Measurements from ENCODE around the gene SGK2.
"Not testable (repeated sequence)": the region's sequence is repeated elsewhere in the genome, so short reads cannot be mapped to it uniquely, and the experiment has no call there.

The SGK2 gene

GRCh38 chr20:43563991-43564390 lies 5.2 kb downstream of the SGK2 start:
- no peak for DNase-seq

- DNase-seq: no peak
Measured at GRCh38 chr20:43564455-43564854, 5.6 kb downstream of the SGK2 start.

- no peak for DNase-seq
Measured at GRCh38 chr20:43564993-43565757, 6.3 kb downstream of the SGK2 start.

DNA sequence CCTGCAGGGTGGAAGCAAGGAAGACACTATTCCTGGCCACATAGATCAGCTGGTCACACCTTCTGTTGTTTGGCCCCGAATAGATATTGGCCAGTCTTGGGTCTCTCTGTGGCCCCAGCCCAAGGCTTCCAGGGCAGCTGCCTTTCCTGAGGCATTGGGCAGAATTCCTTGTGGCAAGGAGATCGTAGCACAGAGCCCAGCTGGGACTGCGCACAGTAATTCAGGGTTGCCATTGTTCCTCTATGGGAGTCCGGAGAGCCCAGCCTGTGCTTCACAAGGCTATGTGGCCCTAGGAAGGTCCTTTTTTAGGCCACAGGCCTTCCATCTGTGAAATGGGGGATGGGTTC lies 6.9 kb downstream of the SGK2 start:
- no peak for DNase-seq

DNA sequence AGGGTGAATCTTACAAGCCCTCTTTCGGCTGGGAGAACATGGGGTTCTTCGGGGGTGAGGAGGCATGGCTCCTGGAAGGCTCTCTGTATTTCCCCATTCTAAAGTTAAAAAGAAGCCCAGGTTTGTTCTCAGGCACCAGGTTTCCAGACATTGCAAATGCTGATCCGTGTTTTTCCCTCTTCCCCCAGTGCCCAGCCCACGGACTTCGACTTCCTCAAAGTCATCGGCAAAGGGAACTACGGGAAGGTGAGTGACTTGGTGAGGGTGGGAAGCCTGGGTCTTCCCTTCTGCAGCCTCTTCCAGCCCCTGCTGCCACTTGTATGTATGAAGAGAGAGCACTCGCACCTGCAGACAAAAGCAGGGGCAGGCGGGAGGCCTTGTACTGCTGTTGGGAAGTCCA lies 8.7 kb downstream of the SGK2 start:
- DNase-seq: no peak

DNA sequence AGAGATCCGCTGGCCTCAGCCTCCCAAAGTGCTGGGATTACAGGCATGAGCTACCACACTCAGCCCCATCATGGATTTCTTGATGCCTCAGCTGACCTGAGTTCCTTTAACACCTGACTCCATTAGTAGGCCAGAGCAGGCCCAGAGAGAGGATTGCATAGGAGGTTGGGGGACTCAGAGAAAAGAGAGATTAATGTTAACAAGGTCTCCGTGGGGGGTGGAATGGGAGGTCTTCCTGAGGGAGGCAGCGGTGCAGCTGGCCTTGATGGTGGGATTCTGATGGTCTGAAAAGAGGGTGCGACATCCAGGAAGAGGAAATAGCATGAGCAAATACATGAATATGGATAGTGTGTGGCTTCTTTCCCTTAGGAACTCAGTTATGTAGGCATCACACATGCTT lies 9.9 kb downstream of the SGK2 start:
- DNase-seq: no peak

DNA sequence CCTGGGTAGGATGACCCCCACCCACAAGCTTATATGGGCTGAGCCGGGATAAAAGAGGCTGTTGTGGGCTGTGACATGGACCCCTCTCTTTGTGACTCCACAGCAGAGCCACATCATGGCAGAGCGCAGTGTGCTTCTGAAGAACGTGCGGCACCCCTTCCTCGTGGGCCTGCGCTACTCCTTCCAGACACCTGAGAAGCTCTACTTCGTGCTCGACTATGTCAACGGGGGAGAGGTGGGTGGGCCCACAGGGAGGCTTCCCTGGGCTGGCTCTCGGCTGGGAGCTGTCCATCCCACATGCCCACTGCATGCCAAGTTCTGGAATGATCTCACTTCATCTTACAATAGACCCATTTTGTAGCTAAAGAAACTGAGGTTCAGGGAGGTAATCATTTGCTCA lies 10.5 kb downstream of the SGK2 start:
- DNase-seq: no peak

DNA sequence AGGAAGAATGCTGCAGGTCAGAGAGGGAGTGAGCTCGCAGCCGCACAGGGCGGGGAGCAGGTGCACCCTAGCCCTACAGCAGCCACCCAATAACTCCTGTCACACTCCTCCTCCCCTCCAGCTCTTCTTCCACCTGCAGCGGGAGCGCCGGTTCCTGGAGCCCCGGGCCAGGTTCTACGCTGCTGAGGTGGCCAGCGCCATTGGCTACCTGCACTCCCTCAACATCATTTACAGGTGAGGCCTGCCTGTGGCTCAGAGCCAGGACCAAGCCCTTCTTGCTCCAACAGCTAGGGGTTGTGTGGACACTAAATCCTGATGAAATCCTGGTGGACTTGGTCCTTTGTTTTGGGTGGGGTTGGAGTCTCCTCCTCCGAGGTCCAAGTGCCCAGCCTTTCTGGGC lies 11.7 kb downstream of the SGK2 start:
- no peak for DNase-seq

GRCh38 chr20:43571310-43571709 lies 12.5 kb downstream of the SGK2 start:
- no peak for DNase-seq

- DNase-seq: no peak
Measured at GRCh38 chr20:43571771-43572170, 12.9 kb downstream of the SGK2 start.

- no peak for DNase-seq
Measured at GRCh38 chr20:43572891-43573290, 14.1 kb downstream of the SGK2 start.

GRCh38 chr20:43576108-43576507 lies 17.3 kb downstream of the SGK2 start:
- no peak for DNase-seq

DNA sequence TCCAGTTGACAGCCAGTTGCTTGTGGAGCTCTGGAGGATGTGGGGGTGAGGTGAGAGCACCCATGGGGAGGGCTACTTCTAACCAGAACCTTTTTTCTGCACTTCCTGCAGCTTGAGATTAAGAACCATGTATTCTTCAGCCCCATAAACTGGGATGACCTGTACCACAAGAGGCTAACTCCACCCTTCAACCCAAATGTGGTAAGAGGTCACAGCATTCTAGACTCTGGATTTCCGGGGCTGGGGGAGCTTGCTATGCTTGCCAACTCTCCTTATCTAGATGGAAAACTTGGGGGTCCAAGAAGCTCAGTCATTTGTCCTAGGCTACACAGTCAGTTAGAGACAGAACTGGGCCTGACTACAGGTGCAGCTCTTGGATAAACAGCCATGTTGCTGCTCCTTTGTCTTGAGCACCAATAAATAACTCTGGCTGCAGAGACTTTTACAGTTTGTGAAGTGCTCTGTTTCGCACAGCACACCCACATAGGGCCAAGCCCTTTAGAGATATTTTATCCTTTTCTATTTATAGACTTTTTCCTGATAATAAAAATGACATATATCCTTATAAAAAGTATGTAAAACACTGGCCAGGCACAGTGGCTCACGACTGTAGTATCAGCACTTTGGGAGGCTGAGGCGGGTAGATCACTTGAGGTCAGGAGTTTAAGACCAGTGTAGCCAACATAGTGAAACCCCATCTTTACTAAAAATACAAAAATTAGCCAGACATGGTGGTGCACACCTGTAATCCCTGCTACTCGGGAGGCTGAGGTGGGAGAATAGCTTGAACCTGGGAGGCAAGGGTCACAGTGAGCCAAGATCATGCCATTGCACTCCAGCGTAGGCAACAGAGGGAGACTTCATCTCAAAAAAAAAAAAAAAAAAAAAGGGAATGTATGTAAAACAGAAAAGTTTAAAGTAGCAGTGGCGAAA lies 21.3 kb downstream of the SGK2 start:
- DNase-seq: no peak

GRCh38 chr20:43583133-43583864 lies 24.5 kb downstream of the SGK2 start:
- no peak for DNase-seq

DNA sequence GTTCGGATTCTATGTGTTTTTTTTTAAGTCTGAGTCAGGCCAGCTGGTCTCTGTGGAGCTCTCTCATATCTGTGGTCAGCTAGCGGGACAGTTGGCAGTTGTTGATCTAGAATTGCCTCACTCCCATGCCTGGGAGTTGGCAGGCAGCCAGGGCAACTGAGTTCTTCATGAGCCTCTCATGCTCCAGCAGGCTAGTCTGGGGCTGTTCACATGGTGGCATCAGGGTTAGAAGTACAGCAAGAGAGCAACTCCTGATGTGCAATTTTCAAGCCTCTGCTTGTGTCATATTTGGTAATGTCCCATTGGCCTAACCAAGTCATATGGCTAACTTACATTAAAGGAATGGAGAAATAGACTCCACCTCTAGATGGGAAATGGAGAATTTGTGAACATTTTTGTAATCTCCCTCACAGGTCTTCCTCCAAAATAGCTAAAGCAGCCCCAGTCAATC lies 25.2 kb downstream of the SGK2 start:
- DNase-seq: no peak

GRCh38 chr20:43584448-43585136 lies 25.8 kb downstream of the SGK2 start:
- DNase-seq: no peak

DNA sequence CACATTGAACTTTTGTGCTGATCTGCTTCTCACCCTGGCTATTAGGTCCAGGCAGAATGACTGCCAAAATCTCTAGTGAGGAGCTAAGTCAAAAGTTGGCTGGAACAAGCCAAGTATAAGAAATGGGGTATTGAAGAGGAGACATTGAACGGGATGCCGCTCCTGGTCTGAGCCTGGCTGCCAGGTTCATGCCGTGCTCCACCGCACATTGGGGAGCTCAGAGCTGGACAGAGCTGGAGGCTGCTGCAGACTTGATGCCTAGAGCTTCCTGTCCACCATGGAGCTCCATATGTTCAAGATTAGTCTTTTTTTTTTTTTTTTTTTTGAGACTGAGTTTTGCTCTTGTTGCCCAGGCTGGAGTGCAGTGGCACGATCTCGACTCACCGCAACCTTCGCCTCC lies 27.8 kb downstream of the SGK2 start:
- DNase-seq: no peak

- not testable (repeated sequence) for DNase-seq
Measured at GRCh38 chr20:43588526-43588925, 29.7 kb downstream of the SGK2 start.

GRCh38 chr20:43590036-43590391 lies 31.2 kb downstream of the SGK2 start:
- DNase-seq: peak; percentile 2

DNA sequence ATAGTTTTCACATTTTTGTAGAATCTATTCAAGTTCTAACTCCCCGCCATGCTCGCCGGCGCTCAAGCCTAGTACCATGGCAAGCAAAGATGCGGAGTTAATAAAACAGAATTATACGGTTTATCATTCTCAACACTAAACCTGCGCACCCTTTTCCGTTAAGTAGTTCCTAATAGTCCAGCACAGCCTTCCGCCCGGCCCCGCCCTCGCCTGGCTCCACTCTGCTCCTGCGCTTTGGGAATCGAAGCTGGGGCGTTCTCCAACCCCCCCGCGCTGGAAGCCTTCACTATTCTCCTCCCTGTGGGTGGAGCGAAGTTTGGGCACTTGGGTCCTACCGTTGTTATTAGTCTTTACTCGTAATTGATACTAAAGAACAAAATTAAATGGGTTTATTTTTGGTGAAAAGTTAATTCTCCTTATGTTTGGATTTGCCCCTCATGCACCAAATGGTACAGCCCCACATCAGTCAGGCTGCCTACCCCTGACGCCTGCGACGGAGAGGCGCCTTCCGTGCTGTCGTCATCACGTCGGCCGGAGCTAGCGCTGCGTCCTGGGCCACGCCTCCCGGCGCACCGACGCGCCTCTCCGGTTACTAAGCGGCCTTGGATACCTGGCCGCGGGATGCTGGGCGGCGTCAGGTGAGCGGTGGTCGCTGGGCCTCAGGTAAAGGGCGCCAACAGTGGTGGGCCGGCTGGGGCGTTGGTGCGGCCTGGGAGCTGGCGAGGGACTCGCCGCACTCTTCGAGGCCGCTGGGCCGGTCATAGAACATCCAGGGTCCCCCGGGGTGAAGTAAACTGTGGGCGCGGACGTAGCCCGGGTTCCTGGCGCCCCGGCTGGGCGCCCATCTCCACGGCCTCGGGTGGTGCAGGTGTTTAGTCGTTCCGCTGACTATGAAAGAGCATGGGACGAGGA lies 31.8 kb downstream of the SGK2 start, which contains the start of gene IFT52:
Gene IFT52 (plus strand): TSS at position 546 of the 912 bp plus-strand sequence. CDS start 3,762 bp downstream, outside the sequence.
- peak; percentile 85 for DNase-seq

- not testable (repeated sequence) for DNase-seq
Measured at GRCh38 chr20:43601960-43602359, 43.1 kb downstream of the SGK2 start.

GRCh38 chr20:43603124-43603523 lies 44.3 kb downstream of the SGK2 start:
- no peak for DNase-seq
